IMR-90 (cell line): Measurements from ENCODE around the gene FRAS1.

Experiments
- CEBPB ChIP-seq: IDR thresholded peaks from 2 replicates; pipeline ENCODE4 v1.6.1; 2012; ENCODE audit warnings: low read depth, low read length, improper control_type of control experiment
- CTCF ChIP-seq: conservative IDR thresholded peaks from 2 replicates; pipeline ENCODE4 v1.5.1; 2012; ENCODE audit warnings: mild to moderate bottlenecking, low read depth, low read length, improper control_type of control experiment
- ELK1 ChIP-seq: fragments of 150-350 bp; IDR thresholded peaks from 2 replicates; pipeline ENCODE4 v1.6.1; 2016; ENCODE audit warnings: low read depth, mild to moderate bottlenecking, low read length, moderate library complexity, borderline replicate concordance
- POLR2A ChIP-seq: IDR thresholded peaks from 2 replicates; pipeline ENCODE4 v1.6.1; 2012; ENCODE audit warnings: mild to moderate bottlenecking, low read depth, low read length
- SMC3 ChIP-seq: fragments of 150-350 bp; IDR thresholded peaks from 2 replicates; pipeline ENCODE4 v1.6.1; 2016; ENCODE audit warnings: low read depth, mild to moderate bottlenecking, antibody characterized with exemption, low read length, moderate library complexity
- USF2 ChIP-seq: fragments of 150-350 bp; IDR thresholded peaks from 2 replicates; pipeline ENCODE4 v1.6.1; 2017; ENCODE audit warnings: mild to moderate bottlenecking, antibody characterized with exemption, low read length, low read depth

GRCh38 chr4:78219825-78220224, 162.7 kb downstream of the FRAS1 start:
- TF ChIP-seq CTCF: no peak
- no peak for TF ChIP-seq CEBPB
- no peak for TF ChIP-seq USF2
- TF ChIP-seq POLR2A: no peak
- TF ChIP-seq SMC3: no peak
- TF ChIP-seq ELK1: no peak
